ENCODE measurements around the gene CEP97.
"Not testable (repeated sequence)": the region's sequence is repeated elsewhere in the genome, so short reads cannot be mapped to it uniquely, and the experiment has no call there.

The CEP97 gene

GRCh38 chr3:101724329-101725193, at the start of gene CEP97:
Gene CEP97 (plus strand): TSS chr3:101724614. CDS start chr3:101724677, 63 bp downstream.
- FAIRE-seq: peak; percentile 96

GRCh38 chr3:101675709-101676215, 48.7 kb upstream of the CEP97 start:
- TF ChIP-seq POLR2A (IDR thresholded peaks at IDR 0.05; ENCODE audit: low read depth, low read length): no peak
- no peak for FAIRE-seq
- no peak for DNase-seq (ENCODE audit: insufficient read length, low spot score)

More at GRCh38 chr3:101724329-101725193, at the start of gene CEP97:
- peak; percentile 49 for DNase-seq (ENCODE audit: insufficient read length, low spot score)
- peak; percentile 44; the same call in 1 of the 2 replicates for TF ChIP-seq POLR2A (IDR thresholded peaks at IDR 0.05; ENCODE audit: low read depth, low read length)

- peak; percentile 84 for DNase-seq (ENCODE audit: insufficient read length, low spot score)
- TF ChIP-seq POLR2A (IDR thresholded peaks at IDR 0.05; ENCODE audit: low read depth, low read length): peak; percentile 51
- FAIRE-seq: peak; percentile 93
These were observed 48.1 kb upstream of the CEP97 start for GRCh38 chr3:101676216-101676764.

- DNase-seq (ENCODE audit: insufficient read length, low spot score) (peak; percentile 72), FAIRE-seq (peak; percentile 99)
- TF ChIP-seq POLR2A (IDR thresholded peaks at IDR 0.05; ENCODE audit: low read depth, low read length): peak; percentile 72
These were observed 47.5 kb upstream of the CEP97 start, which contains the start of gene ZBTB11 for GRCh38 chr3:101676765-101677435. Gene ZBTB11 (minus strand): TSS chr3:101677132. CDS start chr3:101676914, 218 bp downstream.

GRCh38 chr3:101677436-101678286, 46.8 kb upstream of the CEP97 start:
- DNase-seq (ENCODE audit: insufficient read length, low spot score) (no peak), FAIRE-seq (no peak)
- no peak for TF ChIP-seq POLR2A (IDR thresholded peaks at IDR 0.05; ENCODE audit: low read depth, low read length)

GRCh38 chr3:101678837-101679236, 45.6 kb upstream of the CEP97 start:
- peak; percentile 36 for FAIRE-seq

GRCh38 chr3:101680466-101680865, 43.9 kb upstream of the CEP97 start:
- DNase-seq (ENCODE audit: insufficient read length, low spot score) (no peak), FAIRE-seq (no peak)
- no peak for TF ChIP-seq POLR2A (IDR thresholded peaks at IDR 0.05; ENCODE audit: low read depth, low read length)

More at GRCh38 chr3:101678837-101679236, 45.6 kb upstream of the CEP97 start:
- not testable (repeated sequence) for DNase-seq (ENCODE audit: insufficient read length, low spot score)

GRCh38 chr3:101685050-101685400, 39.4 kb upstream of the CEP97 start:
- DNase-seq (ENCODE audit: insufficient read length, low spot score) (no peak), FAIRE-seq (no peak)
- no peak for TF ChIP-seq POLR2A (IDR thresholded peaks at IDR 0.05; ENCODE audit: low read depth, low read length)

GRCh38 chr3:101685870-101686307, 38.5 kb upstream of the CEP97 start:
- FAIRE-seq (no peak), DNase-seq (ENCODE audit: insufficient read length, low spot score) (no peak)
- TF ChIP-seq POLR2A (IDR thresholded peaks at IDR 0.05; ENCODE audit: low read depth, low read length): no peak

GRCh38 chr3:101687142-101687931, 37.1 kb upstream of the CEP97 start:
- no peak for DNase-seq (ENCODE audit: insufficient read length, low spot score)
- no peak for TF ChIP-seq POLR2A (IDR thresholded peaks at IDR 0.05; ENCODE audit: low read depth, low read length)
- no peak for FAIRE-seq

- no peak for TF ChIP-seq POLR2A (IDR thresholded peaks at IDR 0.05; ENCODE audit: low read depth, low read length)
- DNase-seq (ENCODE audit: insufficient read length, low spot score) (no peak), FAIRE-seq (no peak)
These were observed 35.1 kb upstream of the CEP97 start for GRCh38 chr3:101689286-101689685.

GRCh38 chr3:101690972-101691371, 33.4 kb upstream of the CEP97 start:
- DNase-seq (ENCODE audit: insufficient read length, low spot score) (no peak), FAIRE-seq (no peak)
- TF ChIP-seq POLR2A (IDR thresholded peaks at IDR 0.05; ENCODE audit: low read depth, low read length): no peak

- DNase-seq (ENCODE audit: insufficient read length, low spot score); FAIRE-seq: not testable (repeated sequence)
These were observed 32.4 kb upstream of the CEP97 start for GRCh38 chr3:101691685-101692671.

- DNase-seq (ENCODE audit: insufficient read length, low spot score): not testable (repeated sequence)
- FAIRE-seq: peak; percentile 89
These were observed 30.9 kb upstream of the CEP97 start for GRCh38 chr3:101693540-101693939.

- DNase-seq (ENCODE audit: insufficient read length, low spot score); FAIRE-seq: not testable (repeated sequence)
These were observed 29.6 kb upstream of the CEP97 start for GRCh38 chr3:101694836-101695235.

Data from H54 (cell line).